Activated CD8-positive, alpha-beta memory T cell treated with anti-CD3 and anti-CD28 coated beads, Interleukin-2, amount 10 ng/mL, durations not matched to agents 7 days and 5 days (primary cell): ENCODE results near the gene TSPO. TPM values are rescaled to one million over a fixed set of nuclear protein-coding genes. Genes with fewer than 3 reads are reported as not detected.

ENCODE experiments used
- ATAC-seq: fragments of 150-1000 bp; cut with Tn5 transposase; one replicate; pipeline ENCODE4 v1.10.0; 2021; ENCODE audit warnings: moderate library complexity
- CTCF ChIA-PET: fragments of 350-600 bp; sonication (Branson Sonifier 250); formaldehyde crosslinking; loops from one replicate; lab custom pipeline; 2021; ENCODE audit warnings: antibody characterized with exemption; lab: Charles Lee
- DNase-seq: peaks from one replicate; pipeline ENCODE4 v3.0.0-alpha.2; 2020
- H3K27ac Mint-ChIP-seq: one replicate; pipeline ENCODE4 v1.8.0; 2021; ENCODE audit warnings: mild to moderate bottlenecking, mixed read lengths
- H3K27me3 Mint-ChIP-seq: one replicate; pipeline ENCODE4 v1.8.0; 2021; ENCODE audit warnings: mixed read lengths
- H3K36me3 Mint-ChIP-seq: one replicate; pipeline ENCODE4 v1.8.0; 2021; ENCODE audit warnings: mild to moderate bottlenecking, mixed read lengths
- H3K4me1 Mint-ChIP-seq: one replicate; pipeline ENCODE4 v1.8.0; 2021; ENCODE audit warnings: mixed read lengths
- H3K4me3 Mint-ChIP-seq: one replicate; pipeline ENCODE4 v1.8.0; 2021; ENCODE audit warnings: mild to moderate bottlenecking, moderate library complexity, mixed read lengths
- H3K9me3 Mint-ChIP-seq: one replicate; pipeline ENCODE4 v1.8.0; 2022; ENCODE audit warnings: low read depth, mixed read lengths
- total RNA-seq, 2 experiments: library from RNA; stranded (reverse); gene quantifications; one replicate each; pipeline ENCODE4 v1.2.3, GENCODE V29; 2021

TSPO gene
- total RNA-seq, 2 experiments from 2014 or later: 118 to 131 TPM

DNA sequence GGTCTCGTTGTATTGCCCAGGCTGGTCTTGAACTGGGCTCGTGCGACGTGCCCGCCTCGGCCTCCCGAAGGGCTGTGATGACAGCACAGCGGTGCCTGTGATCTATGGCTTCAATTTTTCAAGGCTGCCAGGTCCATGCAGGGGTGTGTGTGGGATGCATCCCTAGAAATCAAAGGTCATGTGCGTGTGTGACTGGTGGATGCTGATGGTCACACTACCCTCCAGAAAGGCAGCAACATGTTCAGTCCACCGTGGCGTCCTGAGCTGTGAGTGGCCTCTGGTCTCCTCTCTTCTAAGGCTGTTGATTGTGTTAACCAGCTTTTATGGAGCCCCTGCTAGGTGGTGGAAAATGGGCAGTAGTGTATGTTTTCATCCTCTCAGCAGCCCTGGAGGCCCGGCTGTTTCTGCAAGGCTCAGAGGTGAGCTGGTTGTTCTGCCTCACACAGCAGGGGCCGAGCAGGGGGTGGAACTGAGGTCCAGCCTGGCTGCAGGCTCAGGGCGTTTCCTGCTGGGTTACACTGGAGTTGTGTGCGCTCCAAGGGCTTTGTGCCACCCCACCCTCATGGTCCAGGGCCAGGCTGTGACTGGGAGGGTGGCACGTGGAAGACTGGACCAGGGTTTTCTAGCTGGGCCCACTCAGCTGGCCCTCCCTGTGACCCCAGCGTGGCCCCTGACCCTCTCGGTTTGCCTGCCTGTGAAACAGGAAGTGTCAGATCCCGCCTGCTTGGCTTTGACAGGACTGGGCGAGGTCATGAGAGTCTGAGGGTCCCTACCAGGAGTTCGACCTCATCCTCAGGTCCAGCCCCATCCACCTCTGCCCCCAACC, 33.1 kb upstream of the TSPO start:
- H3K4me3 Mint-ChIP-seq: no peak overlapping the region
- CTCF ChIA-PET: interaction anchor here (1.1 kb wide), 1 partner anchor 8 kb away, joined by 3 read pairs; no protein-coding TSS in a partner anchor
- no peaks in the 10 kb centered on the region for H3K9me3 Mint-ChIP-seq
- DNase-seq (no peak), ATAC-seq (no peak)
- H3K36me3 Mint-ChIP-seq: no peaks in the 10 kb centered on the region
- peaks cover 5% of the 10 kb centered on the region for H3K4me1 Mint-ChIP-seq
- peaks cover 5% of the 10 kb centered on the region for H3K27me3 Mint-ChIP-seq
- H3K27ac Mint-ChIP-seq: no peak overlapping the region

DNA sequence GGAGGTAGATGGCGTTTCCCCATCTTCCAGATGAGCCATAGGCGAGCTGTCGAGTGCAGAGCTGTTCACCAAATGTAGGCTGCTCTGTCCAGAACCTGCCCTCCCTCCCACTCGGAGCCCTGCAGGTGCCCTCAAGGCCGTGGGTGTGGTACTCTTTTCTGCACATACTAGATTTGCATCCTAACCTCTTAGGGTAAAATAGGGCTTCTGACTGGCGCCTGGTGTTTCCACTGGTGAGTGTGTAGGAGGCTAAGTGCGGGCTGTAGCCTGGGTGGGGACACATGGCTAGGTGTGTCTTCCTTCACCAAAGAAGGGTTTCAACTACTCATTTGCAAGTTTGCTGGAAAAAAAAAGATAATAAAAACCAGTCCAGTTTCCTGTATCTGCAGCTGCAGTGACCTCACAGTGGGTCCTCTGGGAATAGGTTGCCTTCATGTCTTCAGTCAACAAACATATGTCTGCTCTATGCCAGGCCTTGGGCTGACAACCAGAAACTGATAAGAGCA, 32.4 kb upstream of the TSPO start:
- no peaks in the 10 kb centered on the region for H3K36me3 Mint-ChIP-seq
- peaks cover 5% of the 10 kb centered on the region for H3K4me1 Mint-ChIP-seq
- DNase-seq: no peak
- no peaks in the 10 kb centered on the region for H3K27me3 Mint-ChIP-seq
- CTCF ChIA-PET: interaction anchor here (1.1 kb wide), 1 partner anchor 9 kb away, joined by 3 read pairs; no protein-coding TSS in a partner anchor
- ATAC-seq: no peak
- no peak overlapping the region for H3K27ac Mint-ChIP-seq
- H3K9me3 Mint-ChIP-seq: no peaks in the 10 kb centered on the region
- no peak overlapping the region for H3K4me3 Mint-ChIP-seq

DNA sequence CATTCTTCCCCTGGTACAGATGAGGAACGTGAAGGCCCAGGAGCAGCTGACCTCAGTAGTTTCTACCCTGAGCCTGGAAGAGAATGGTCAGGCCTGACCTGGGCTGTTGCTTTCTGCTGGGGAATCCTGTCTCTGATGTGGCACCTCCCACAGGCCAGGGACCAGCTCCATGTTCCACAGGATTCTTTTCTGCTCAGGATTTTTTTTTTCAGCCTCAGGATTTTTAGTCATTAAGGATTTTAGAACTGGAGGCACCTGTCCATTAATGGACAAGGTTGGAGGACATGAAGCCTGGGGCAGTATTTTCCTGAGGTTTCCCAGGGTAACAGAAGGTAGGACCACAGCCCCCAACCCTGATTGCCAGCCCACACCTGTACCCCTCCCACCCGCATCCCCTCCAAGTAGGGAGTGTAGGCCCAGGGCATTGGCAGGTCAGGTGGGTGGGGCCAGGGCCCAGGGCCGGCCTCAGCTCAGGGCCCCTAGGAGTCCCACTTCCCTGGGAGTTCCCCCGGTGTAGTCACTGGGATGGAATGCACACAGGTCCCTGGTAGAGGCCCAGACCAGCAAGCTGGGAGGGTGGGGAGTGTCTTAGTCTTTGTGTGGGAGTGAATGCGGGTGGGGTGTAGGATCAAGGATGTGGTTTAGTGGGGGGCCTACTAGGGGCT, 24.7 kb upstream of the TSPO start:
- no peak overlapping the region for H3K4me3 Mint-ChIP-seq
- no peak overlapping the region for H3K27ac Mint-ChIP-seq
- ATAC-seq: no peak
- peaks cover 3% of the 10 kb centered on the region for H3K4me1 Mint-ChIP-seq
- CTCF ChIA-PET: interaction anchor here (3.4 kb wide), 1 partner anchor 9 kb away, joined by 11 read pairs; no protein-coding TSS in a partner anchor
- DNase-seq: no peak
- no peaks in the 10 kb centered on the region for H3K9me3 Mint-ChIP-seq
- H3K27me3 Mint-ChIP-seq: no peaks in the 10 kb centered on the region
- H3K36me3 Mint-ChIP-seq: no peaks in the 10 kb centered on the region

DNA sequence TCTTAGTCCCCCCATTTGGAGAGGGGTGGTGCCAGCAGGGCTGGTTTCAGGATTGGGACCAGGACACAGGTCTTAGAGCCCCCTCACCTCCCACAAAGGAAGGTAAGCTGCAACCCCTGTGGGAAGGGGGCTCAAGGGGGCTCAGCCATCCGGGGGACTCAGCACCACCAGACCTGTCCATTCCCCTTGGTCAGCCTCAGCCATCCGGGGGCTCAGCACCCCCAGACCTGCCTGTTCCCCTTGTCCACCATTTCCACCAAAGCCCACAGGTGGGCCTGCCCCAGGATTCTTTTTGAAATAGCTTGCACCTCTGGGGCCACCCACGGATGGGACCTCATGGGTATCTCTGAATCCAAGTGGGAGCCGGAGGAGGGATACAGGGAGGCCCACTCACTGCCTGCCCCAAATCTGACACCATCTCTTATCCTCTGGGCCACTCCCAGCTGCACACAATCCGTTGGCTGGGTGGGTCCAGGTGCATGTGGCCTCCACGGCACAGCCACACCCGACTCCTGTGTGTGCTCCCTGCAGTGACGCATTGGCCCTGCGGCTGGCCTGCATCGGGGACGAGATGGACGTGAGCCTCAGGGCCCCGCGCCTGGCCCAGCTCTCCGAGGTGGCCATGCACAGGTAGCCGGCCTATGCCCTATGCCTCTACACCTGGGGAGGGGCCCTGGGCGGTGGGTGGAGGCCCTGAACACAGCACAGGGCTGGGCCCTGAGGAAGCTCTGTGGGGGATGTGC, 24.0 kb upstream of the TSPO start:
- Mint-ChIP-seq H3K27ac (no peak overlapping the region), H3K36me3 (no peaks in the 10 kb centered on the region), H3K9me3 (no peaks in the 10 kb centered on the region), H3K4me1 (peaks cover 3% of the 10 kb centered on the region), H3K4me3 (no peak overlapping the region), H3K27me3 (no peaks in the 10 kb centered on the region)
- ATAC-seq (no peak), DNase-seq (no peak)
- CTCF ChIA-PET: interaction anchor here (3.4 kb wide), 1 partner anchor 9 kb away, joined by 11 read pairs; no protein-coding TSS in a partner anchor

DNA sequence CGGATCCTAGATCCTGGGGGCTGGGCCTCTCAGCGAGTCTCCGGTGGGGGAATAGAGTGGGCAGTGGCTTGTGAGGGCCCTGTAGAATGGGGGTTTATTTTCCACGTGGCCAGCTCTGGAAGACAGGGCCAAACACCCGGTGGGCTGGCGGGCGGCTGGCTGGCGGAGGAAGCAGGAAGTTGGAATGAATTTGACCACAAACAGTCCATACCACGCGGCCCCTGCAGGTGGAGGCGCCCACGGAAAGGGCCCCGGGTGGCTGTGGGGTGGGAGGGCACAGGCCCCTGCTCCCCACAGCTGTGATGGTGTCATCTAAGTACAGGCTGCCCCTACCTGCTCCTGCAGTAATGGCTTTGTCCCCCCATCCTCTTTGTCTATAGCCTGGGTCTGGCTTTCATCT, 23.2 kb upstream of the TSPO start:
- H3K4me3 Mint-ChIP-seq: no peak overlapping the region
- no peaks in the 10 kb centered on the region for H3K36me3 Mint-ChIP-seq
- no peak overlapping the region for H3K27ac Mint-ChIP-seq
- CTCF ChIA-PET: interaction anchor here (3.4 kb wide), 1 partner anchor 8 kb away, joined by 11 read pairs; no protein-coding TSS in a partner anchor
- DNase-seq (no peak), ATAC-seq (no peak)
- no peaks in the 10 kb centered on the region for H3K9me3 Mint-ChIP-seq
- H3K4me1 Mint-ChIP-seq: peaks cover 3% of the 10 kb centered on the region
- no peaks in the 10 kb centered on the region for H3K27me3 Mint-ChIP-seq

DNA sequence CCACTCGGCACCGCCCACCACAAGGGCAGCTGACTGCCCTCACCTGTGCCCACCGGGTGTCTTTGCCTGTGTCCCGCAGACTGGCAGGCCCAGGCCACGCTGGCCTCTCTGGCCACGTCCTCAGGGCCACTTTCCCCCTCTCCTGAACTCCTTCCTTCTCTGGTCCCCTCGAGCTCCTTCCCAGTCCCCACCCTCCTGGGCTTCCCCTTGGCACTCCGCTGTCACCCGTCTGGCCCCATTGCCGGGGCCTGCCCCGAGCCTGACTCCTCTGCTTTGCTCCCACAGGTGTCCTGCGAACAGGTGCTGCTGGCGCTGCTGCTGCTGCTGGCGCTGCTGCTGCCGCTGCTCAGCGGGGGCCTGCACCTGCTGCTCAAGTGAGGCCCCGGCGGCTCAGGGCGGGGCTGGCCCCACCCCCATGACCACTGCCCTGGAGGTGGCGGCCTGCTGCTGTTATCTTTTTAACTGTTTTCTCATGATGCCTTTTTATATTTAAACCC, 22.4 kb upstream of the TSPO start:
- DNase-seq (no peak), ATAC-seq (peak; percentile 10)
- H3K36me3 Mint-ChIP-seq: peaks cover 2% of the 10 kb centered on the region
- CTCF ChIA-PET: no interaction called here
- peaks cover 3% of the 10 kb centered on the region for H3K4me1 Mint-ChIP-seq
- H3K27ac Mint-ChIP-seq: no peak overlapping the region
- H3K27me3 Mint-ChIP-seq: no peaks in the 10 kb centered on the region
- H3K4me3 Mint-ChIP-seq: no peak overlapping the region
- H3K9me3 Mint-ChIP-seq: no peaks in the 10 kb centered on the region

DNA sequence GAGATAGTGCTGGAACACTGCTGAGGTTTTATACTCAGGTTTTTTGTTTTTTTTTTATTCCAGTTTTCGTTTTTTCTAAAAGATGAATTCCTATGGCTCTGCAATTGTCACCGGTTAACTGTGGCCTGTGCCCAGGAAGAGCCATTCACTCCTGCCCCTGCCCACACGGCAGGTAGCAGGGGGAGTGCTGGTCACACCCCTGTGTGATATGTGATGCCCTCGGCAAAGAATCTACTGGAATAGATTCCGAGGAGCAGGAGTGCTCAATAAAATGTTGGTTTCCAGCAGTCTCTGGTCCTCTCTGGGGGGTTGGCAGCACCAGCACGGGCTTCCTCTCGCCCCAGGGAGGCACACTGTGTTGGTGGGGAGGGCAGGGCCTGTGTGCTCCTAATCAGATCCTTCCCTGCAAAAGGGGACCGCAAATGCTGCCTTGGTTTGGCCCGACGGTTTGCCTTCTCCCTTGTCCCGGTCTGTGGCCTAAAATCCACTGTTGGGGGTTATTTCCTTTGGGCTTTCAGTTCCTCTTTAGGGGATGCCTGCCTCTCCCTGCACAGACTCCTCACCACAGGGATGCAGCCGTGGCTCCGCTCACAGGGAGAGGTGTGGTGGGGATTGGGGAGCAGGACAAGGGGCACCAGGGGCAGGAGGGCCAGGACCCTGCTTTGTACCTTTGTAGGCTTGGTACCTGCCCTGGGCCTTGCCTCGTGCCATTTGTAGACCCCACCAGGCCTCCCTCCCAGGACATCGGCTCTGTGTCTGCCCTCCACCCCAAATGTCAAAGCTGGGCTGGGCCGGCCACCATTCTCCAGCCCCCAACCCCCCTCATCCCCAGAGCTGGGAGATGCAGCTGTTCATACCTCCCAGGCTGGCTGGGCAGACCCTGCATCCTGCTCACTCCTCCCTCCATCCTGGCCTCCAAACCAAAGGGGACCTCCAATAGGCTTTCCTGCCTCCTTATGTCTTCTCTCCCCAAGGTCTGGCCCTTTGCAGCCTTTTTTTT, 21.6 kb upstream of the TSPO start:
- no peak overlapping the region for H3K27ac Mint-ChIP-seq
- CTCF ChIA-PET: no interaction called here

DNA sequence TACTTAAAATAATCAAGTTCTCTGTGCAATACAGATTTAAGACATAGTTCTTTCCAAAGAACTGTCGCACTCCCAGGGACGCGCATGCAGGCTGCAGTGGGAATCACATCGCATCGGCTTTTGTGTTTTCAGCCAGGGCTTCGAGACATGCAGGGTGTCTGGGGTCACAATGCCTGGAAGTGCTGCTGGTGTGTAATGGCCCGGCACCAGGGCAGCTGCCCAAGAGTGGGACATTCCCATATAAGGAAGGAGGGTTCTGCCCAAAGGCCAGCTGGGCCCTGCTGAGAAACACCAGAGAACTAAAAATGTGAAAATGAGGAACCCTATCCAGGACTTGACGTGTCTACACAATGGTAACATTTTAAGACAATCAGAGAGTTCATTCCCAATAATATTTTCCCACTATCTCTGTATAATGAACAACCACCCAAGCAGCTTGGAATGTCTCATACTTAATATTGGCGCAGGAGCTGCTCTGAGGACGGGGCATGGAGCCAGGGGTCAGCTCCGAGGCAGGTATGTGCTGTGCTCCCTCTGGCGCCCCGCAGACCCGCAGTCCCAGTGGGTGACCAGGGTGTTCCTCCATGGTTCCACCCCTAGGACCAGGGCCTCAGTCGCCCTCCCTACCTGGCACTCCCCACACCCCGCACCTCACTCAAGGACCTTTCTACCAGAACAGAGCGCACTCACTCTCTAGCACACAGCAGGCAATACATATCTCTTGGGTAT, 19.4 kb upstream of the TSPO start:
- Mint-ChIP-seq H3K4me1 (peaks cover 3% of the 10 kb centered on the region), H3K27ac (no peak overlapping the region), H3K9me3 (no peaks in the 10 kb centered on the region), H3K4me3 (no peak overlapping the region), H3K36me3 (peaks cover 10% of the 10 kb centered on the region), H3K27me3 (no peaks in the 10 kb centered on the region)
- CTCF ChIA-PET: no interaction called here
- ATAC-seq (no peak), DNase-seq (no peak)

More for the DNA sequence above, 21.6 kb upstream of the TSPO start:
- Mint-ChIP-seq H3K9me3 (no peaks in the 10 kb centered on the region), H3K36me3 (peaks cover 6% of the 10 kb centered on the region), H3K27me3 (no peaks in the 10 kb centered on the region), H3K4me3 (no peak overlapping the region), H3K4me1 (peaks cover 3% of the 10 kb centered on the region)
- no peak for DNase-seq
- no peak for ATAC-seq

DNA sequence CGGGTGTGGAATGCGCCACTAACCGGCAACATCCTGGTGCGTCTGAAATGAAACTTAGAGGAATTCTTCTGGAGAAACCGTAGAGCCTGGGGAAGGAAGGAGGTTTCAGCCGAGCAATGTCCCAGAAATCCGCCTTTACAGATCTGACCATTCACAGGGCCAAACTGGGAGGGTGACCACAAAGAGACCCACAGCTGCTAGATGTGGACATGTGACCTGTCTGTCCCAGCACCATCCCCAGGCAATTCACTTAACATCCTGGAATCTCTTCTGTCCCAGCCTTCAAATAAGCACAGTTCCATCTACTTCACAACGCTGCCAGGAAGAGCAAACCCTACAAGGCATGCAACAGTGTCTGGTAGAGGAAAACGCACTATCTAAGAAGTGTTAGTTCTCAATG, 18.0 kb upstream of the TSPO start:
- no peak overlapping the region for H3K27ac Mint-ChIP-seq
- DNase-seq (no peak), ATAC-seq (no peak)
- peaks cover 3% of the 10 kb centered on the region for H3K4me1 Mint-ChIP-seq
- CTCF ChIA-PET: no interaction called here
- peaks cover 10% of the 10 kb centered on the region for H3K36me3 Mint-ChIP-seq
- no peaks in the 10 kb centered on the region for H3K27me3 Mint-ChIP-seq
- no peak overlapping the region for H3K4me3 Mint-ChIP-seq
- H3K9me3 Mint-ChIP-seq: no peaks in the 10 kb centered on the region

DNA sequence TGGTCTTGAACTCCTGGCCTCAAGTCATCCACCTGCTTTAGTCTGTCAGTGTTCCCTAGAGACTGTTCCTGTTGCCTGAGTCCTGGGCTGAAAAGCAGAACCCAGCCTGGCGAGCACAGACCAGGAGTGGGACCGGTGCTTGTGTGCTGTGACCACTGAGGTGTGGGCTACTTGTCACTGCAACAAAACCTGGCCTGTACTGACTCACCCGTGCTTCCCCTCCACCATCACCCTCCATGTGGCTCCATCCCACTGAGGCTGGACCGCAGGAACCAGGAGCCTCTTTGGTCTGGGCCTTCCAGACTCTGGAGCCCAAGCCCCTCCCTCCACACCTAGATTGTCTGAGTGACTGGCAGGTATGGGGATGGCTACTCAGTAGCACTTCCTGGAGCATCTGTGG, 16.8 kb upstream of the TSPO start:
- Mint-ChIP-seq H3K27ac (no peak overlapping the region), H3K9me3 (no peaks in the 10 kb centered on the region), H3K27me3 (no peaks in the 10 kb centered on the region), H3K36me3 (peaks cover 13% of the 10 kb centered on the region), H3K4me3 (no peak overlapping the region), H3K4me1 (no peaks in the 10 kb centered on the region)
- ATAC-seq (no peak), DNase-seq (no peak)
- CTCF ChIA-PET: no interaction called here

DNA sequence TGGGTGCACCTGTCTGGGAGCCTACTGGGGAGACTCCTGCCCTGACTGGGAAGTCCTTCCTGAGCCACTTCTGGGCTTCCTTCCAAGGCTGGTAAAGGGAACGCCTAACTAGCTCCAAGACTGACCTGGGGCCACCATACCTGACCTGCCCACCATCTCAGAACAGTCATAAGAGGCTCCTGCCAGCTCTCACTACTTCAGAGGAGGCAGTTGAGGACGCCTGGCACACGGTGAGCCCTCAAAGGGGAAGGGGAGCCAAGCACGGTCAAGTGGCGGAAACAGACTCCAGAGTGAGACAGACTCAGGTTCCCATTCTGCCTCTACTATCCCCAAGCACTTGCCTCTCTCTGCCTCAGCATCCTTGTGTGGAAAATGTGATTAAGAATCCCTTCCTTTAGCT, 15.8 kb upstream of the TSPO start:
- peaks cover 18% of the 10 kb centered on the region for H3K36me3 Mint-ChIP-seq

More for the DNA sequence above, 15.8 kb upstream of the TSPO start:
- ATAC-seq (no peak), DNase-seq (no peak)
- no peak overlapping the region for H3K4me3 Mint-ChIP-seq
- no peaks in the 10 kb centered on the region for H3K9me3 Mint-ChIP-seq
- no peaks in the 10 kb centered on the region for H3K27me3 Mint-ChIP-seq
- H3K4me1 Mint-ChIP-seq: no peaks in the 10 kb centered on the region
- no peak overlapping the region for H3K27ac Mint-ChIP-seq
- CTCF ChIA-PET: interaction anchor here (1.2 to 2.1 kb wide), 4 partner anchors 9 to 28 kb away, joined by 3 to 11 read pairs (median 6); partner anchors contain the start of gene BIK
